Kidney epithelial cell (primary cell): ENCODE results near the gene MAP4K1. TPM values are rescaled to one million over a fixed set of nuclear protein-coding genes. Genes with fewer than 3 reads are reported as not detected.
"Not testable (repeated sequence)": the region's sequence is repeated elsewhere in the genome, so short reads cannot be mapped to it uniquely, and the experiment has no call there.

Experiments
- DNase-seq: peaks from one replicate; pipeline ENCODE4 v3.0.0-alpha.2; 2010; ENCODE audit warnings: low read depth
- H3K27me3 ChIP-seq: 2 replicates; pipeline ENCODE4 v1.6.0; 2011; ENCODE audit warnings: low read length; ENCODE audit not compliant: control insufficient read depth, insufficient read depth
- H3K36me3 ChIP-seq: 2 replicates; pipeline ENCODE4 v1.5.1; 2011; ENCODE audit warnings: low read length; ENCODE audit not compliant: control insufficient read depth, insufficient read depth
- H3K4me3 ChIP-seq: 2 replicates; pipeline ENCODE4 v1.5.1; 2011; ENCODE audit warnings: low read depth, mild to moderate bottlenecking, control low read depth, low read length
- total RNA-seq: library from RNA; depleted of rRNA; stranded (reverse); fragments of >200 nt; gene quantifications from 2 replicates; pipeline ENCODE4 v1.2.3, GENCODE V29; 2015
- TF ChIP-seq, protein P1 (sequence below): IDR thresholded peaks from 2 replicates; pipeline ENCODE4 v1.5.1; 2011; ENCODE audit warnings: mild to moderate bottlenecking, moderate library complexity, low read length, control low read depth, inconsistent platforms; ENCODE audit not compliant: insufficient read depth, poor library complexity, severe bottlenecking

MAP4K1 gene
- total RNA-seq, 1 donor from 2014 or later, result 4.7 TPM

DNA sequence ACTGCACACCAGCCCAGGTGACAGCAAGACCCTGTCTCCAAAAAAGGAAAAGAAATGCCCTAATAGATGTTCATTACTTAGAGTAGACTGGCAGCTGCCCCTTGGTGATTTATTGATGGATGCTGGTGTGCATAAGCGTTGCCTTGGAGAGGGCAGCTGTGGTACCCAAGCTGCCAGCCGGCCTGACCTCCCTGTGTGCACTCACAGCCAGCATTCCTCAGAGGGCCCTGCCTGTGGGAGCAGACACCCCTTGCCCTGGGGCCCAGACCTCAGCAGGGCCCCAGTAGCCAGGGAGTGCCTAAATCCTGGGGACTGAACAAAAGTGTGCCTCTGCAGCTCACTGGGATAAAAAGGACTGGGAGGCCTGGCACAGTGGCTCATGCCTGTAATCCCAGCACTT is 21.9 kb upstream of the MAP4K1 start:
- no peak for DNase-seq
- Histone ChIP-seq H3K27me3 (no peaks in the 10 kb centered on the region), H3K4me3 (no peak overlapping the region), H3K36me3 (peaks cover 2% of the 10 kb centered on the region)
- TF ChIP-seq, protein P1, sequence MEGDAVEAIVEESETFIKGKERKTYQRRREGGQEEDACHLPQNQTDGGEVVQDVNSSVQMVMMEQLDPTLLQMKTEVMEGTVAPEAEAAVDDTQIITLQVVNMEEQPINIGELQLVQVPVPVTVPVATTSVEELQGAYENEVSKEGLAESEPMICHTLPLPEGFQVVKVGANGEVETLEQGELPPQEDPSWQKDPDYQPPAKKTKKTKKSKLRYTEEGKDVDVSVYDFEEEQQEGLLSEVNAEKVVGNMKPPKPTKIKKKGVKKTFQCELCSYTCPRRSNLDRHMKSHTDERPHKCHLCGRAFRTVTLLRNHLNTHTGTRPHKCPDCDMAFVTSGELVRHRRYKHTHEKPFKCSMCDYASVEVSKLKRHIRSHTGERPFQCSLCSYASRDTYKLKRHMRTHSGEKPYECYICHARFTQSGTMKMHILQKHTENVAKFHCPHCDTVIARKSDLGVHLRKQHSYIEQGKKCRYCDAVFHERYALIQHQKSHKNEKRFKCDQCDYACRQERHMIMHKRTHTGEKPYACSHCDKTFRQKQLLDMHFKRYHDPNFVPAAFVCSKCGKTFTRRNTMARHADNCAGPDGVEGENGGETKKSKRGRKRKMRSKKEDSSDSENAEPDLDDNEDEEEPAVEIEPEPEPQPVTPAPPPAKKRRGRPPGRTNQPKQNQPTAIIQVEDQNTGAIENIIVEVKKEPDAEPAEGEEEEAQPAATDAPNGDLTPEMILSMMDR, result no peak

DNA sequence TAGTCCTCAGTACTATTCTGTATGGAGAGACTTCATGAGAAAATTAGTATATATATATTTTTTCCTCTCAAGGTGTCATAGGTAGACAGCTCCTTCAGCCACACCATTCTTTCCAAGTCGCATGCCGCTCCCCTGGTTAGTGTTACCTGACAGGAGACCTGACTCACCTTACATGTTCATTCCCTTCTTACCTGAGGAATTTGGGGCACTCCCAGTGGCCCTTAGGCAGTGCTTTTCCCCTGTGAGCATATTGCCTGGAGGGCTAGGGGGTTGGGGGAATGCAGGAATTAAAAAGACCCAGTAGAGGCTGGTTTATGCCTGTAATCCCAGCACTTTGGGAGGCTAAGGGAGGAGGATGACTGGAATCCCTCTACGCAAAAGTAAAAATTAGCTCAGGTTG is 20.7 kb upstream of the MAP4K1 start:
- TF ChIP-seq, protein P1, result no peak
- no peaks in the 10 kb centered on the region for H3K27me3 ChIP-seq
- no peak overlapping the region for H3K4me3 ChIP-seq
- H3K36me3 ChIP-seq, result peaks cover 2% of the 10 kb centered on the region
- no peak for DNase-seq

DNA sequence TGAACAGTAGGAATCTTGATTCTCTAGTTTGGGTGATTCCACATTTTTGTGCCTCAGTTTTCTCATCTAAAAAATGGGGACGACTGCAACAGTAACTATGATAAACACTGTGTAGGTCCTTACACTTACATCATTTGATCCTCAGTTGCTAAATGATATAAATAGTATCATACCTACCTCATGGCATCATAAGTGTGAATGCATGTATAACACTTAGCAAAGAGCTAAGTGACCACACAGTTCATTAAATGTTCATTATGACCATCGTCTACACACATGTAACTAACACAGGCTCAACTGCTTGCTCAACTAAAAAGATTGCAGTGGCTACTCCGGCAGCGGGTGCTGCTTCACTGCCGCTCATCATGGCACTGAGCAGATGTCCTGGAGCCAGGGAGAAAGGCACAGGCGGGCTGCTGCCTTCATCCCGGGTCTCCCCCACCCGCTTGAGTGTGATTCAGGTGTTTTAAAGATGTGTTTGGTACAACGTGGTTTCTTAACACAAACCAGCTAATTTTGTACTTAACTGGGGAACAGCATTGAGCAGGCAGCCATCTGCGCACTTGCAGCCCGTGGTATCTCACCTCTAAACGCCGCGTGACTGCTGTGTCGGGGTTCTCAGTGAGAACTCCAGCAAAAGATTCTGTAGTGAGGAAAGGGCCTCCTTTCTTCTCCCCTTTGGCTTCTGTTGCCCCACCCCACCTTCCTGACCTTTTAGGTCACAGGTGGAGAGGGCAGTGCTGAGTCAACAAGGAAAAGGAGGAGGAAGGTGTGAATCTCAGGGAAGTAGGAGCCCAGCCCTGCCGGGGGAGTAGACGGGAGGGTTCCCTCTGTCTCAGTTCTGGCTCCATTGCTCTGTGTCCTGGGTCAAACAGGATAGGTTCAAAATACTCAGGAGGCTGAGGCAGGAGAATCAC is 18.0 kb upstream of the MAP4K1 start:
- H3K27me3 ChIP-seq, result no peaks in the 10 kb centered on the region
- TF ChIP-seq, protein P1, result no peak
- no peak overlapping the region for H3K4me3 ChIP-seq
- no peak for DNase-seq
- peaks cover 2% of the 10 kb centered on the region for H3K36me3 ChIP-seq

- no peak for DNase-seq
- peaks cover 2% of the 10 kb centered on the region for H3K36me3 ChIP-seq
- TF ChIP-seq, protein P1, result peak; percentile 91
- H3K4me3 ChIP-seq, result no peak overlapping the region
- no peaks in the 10 kb centered on the region for H3K27me3 ChIP-seq
These were observed 17.2 kb upstream of the MAP4K1 start for GRCh38 chr19:38634757-38635482.

DNA sequence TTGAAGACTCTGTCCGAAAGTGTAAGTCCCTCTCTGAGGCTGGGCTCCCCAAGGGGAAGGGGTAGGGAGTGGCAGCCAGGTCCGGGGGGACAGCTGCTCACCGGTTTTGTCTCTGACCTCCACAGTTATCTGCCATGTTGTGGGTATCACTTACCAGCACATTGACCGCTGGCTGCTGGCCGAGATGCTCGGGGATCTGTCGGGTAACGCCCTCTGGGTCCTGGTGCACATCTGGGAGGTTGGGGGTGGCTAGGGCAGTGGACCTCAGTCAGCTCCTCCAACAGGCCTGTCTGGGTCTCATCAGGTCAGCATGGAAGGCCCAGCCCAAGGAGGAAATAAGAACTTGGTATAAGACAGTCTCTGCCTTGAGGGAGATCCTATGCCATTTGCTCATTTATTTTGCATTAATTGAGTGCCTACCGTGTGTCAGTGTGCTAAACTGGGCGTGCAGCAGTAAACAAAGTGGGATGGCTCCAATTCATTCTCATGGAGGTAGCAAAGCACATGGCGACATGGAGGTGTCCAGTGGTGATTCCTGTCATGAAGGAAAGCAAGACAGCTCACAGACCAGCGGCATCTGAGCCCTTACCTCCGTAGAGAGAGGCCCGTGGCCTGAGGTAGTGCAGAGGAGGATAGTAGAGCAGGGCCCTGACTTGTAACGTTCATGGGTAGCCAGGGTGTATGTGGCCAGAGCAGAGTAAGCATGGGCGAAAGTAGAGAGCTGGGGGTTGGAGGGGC is 14.9 kb upstream of the MAP4K1 start:
- TF ChIP-seq, protein P1, result no peak
- H3K27me3 ChIP-seq, result no peaks in the 10 kb centered on the region
- H3K36me3 ChIP-seq, result peaks cover 4% of the 10 kb centered on the region
- no peak overlapping the region for H3K4me3 ChIP-seq
- no peak for DNase-seq

- H3K27me3 ChIP-seq, H3K36me3 ChIP-seq, H3K4me3 ChIP-seq, DNase-seq: not testable (repeated sequence)
These were observed 14.2 kb upstream of the MAP4K1 start for GRCh38 chr19:38631811-38632475.

DNA sequence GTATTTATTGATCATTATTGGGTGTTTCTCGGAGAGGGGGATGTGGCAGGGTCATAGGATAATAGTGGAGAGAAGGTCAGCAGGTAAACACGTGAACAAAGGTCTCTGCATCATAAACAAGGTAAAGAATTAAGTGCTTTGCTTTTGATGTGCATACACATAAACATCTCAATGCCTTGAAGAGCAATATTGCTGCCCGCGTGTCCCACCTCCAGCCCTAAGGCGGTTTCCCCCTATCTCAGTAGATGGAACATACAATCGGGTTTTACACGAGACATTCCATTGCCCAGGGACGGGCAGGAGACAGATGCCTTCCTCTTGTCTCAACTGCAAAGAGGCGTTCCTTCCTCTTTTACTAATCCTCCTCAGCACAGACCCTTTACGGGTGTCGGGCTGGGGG is 13.5 kb upstream of the MAP4K1 start:
- DNase-seq, H3K27me3 ChIP-seq, H3K36me3 ChIP-seq, H3K4me3 ChIP-seq: not testable (repeated sequence)
